HepG2 (cell line): ENCODE measurements around the gene NPBWR2. TPM values are rescaled to one million over a fixed set of nuclear protein-coding genes. Genes with fewer than 3 reads are reported as not detected.

ENCODE experiments used
- ETV5 ChIP-seq: IDR thresholded peaks from 2 replicates; pipeline ENCODE4 v1.6.1; 2018; ENCODE audit warnings: missing biosample characterization, missing genetic modification reagents, inconsistent platforms, borderline replicate concordance
- HNF1A ChIP-seq, 2 experiments: sonication (generic) in 1 of 2; formaldehyde crosslinking in 1 of 2; IDR thresholded peaks; 2 replicates each; pipeline versions ENCODE4 v1.4.0 to v1.6.1; 2016 to 2020; ENCODE audit warnings: borderline replicate concordance in 1 of 2, low read depth in 1 of 2, mild to moderate bottlenecking in 1 of 2, missing genetic modification reagents in 1 of 2
- MIER3 ChIP-seq: IDR thresholded peaks from 2 replicates; pipeline ENCODE4 v1.6.1; 2016; ENCODE audit warnings: missing compliant biosample characterization, borderline replicate concordance
- NCOA5 ChIP-seq: sonication (generic); formaldehyde crosslinking; IDR thresholded peaks from 2 replicates; pipeline ENCODE4 v1.4.0; 2020; ENCODE audit warnings: missing genetic modification reagents
- NFE2L2 ChIP-seq: fragments of 150-350 bp; IDR thresholded peaks from 2 replicates; pipeline ENCODE4 v1.6.1; 2014; ENCODE audit warnings: low read length
- PAXIP1 ChIP-seq: sonication (generic); formaldehyde crosslinking; conservative IDR thresholded peaks from 2 replicates; pipeline ENCODE4 v1.4.0; 2020; ENCODE audit warnings: mild to moderate bottlenecking, missing genetic modification reagents, moderate library complexity
- PRDM15 ChIP-seq: sonication (generic); formaldehyde crosslinking; IDR thresholded peaks from 2 replicates; pipeline ENCODE4 v1.4.0; 2020; ENCODE audit warnings: missing genetic modification reagents
- RFXAP ChIP-seq: sonication (generic); formaldehyde crosslinking; IDR thresholded peaks from 2 replicates; pipeline ENCODE4 v1.4.0; 2020; ENCODE audit warnings: missing genetic modification reagents, borderline replicate concordance
- ZBTB21 ChIP-seq: sonication (generic); formaldehyde crosslinking; IDR thresholded peaks from 2 replicates; pipeline ENCODE4 v1.4.0; 2020; ENCODE audit warnings: missing genetic modification reagents
- ZC3H13 ChIP-seq: sonication (generic); formaldehyde crosslinking; IDR thresholded peaks from 2 replicates; pipeline ENCODE4 v1.8.1; 2023; ENCODE audit warnings: mild to moderate bottlenecking, missing genetic modification reagents, moderate library complexity
- ZFP36 ChIP-seq: fragments of 150-350 bp; IDR thresholded peaks from 2 replicates; pipeline ENCODE4 v1.6.1; 2018; ENCODE audit warnings: borderline replicate concordance, low read length, low read depth; ENCODE audit not compliant: partially characterized antibody
- ZMYM3 ChIP-seq: sonication (generic); formaldehyde crosslinking; IDR thresholded peaks from 2 replicates; pipeline ENCODE4 v1.5.1; 2020; ENCODE audit warnings: mild to moderate bottlenecking, missing genetic modification reagents
- ZNF3 ChIP-seq: IDR thresholded peaks from 2 replicates; pipeline ENCODE4 v1.7.0; 2017; ENCODE audit warnings: inconsistent platforms
- ZNF44 ChIP-seq: sonication (generic); formaldehyde crosslinking; IDR thresholded peaks from 2 replicates; pipeline ENCODE4 v1.5.1; 2020; ENCODE audit warnings: mild to moderate bottlenecking, missing genetic modification reagents
- ZNF557 ChIP-seq: sonication (generic); formaldehyde crosslinking; IDR thresholded peaks from 2 replicates; pipeline ENCODE4 v1.4.0; 2020; ENCODE audit warnings: missing genetic modification reagents
- ZNF567 ChIP-seq: sonication (generic); formaldehyde crosslinking; IDR thresholded peaks from 2 replicates; pipeline ENCODE4 v1.8.1; 2023; ENCODE audit warnings: mild to moderate bottlenecking, missing genetic modification reagents, borderline replicate concordance
- ZNF746 ChIP-seq: sonication (generic); formaldehyde crosslinking; IDR thresholded peaks from 2 replicates; pipeline ENCODE4 v1.8.0; 2022; ENCODE audit warnings: mild to moderate bottlenecking, missing genetic modification reagents
- ZNF788 ChIP-seq: sonication (generic); formaldehyde crosslinking; IDR thresholded peaks from 2 replicates; pipeline ENCODE4 v1.5.0; 2020; ENCODE audit warnings: mild to moderate bottlenecking, missing genetic modification reagents, borderline replicate concordance
- polyA plus RNA-seq, 8 experiments: library from polyadenylated mRNA; depleted of rRNA in 3 of 8; stranded (reverse) in 7 of 8; unstranded in 1 of 8; fragments of >200 nt; fragmentation: Illumina TruSeq in 4 of 8; extraction: Trizol in 4 of 8; gene quantifications; 2 replicates each; pipeline versions ENCODE4 v1.2.1 to v1.2.3, GENCODE V29; 2011 to 2016; ENCODE audit warnings: low read depth in 4 of 8, missing spikeins in 1 of 8, mixed read lengths in 1 of 8; ENCODE audit not compliant: insufficient read depth in 1 of 8
- total RNA-seq, 5 experiments: library from RNA; depleted of rRNA; stranded (reverse); fragments of >200 nt; fragmentation: Illumina TruSeq; extraction: Trizol; gene quantifications; 2 replicates each; pipeline ENCODE4 v1.2.3, GENCODE V29; 2016; ENCODE audit warnings: low read depth in 1 of 5

NPBWR2 gene
- total and polyA plus RNA-seq, 2 of the 13 experiments (the other 11 are each of a cell fraction or from before 2014, with no cell fraction given) = not detected

- TF ChIP-seq PRDM15 (no peak), NFE2L2 (no peak), ZNF44 (no peak), ZC3H13 (CRISPR knock-in tag) (no peak), ZMYM3 (no peak), ZFP36 (no peak), ETV5 (CRISPR knock-in tag) (peak; percentile 81; the same call in 1 of the 2 replicates), ZNF788 (no peak), ZBTB21 (CRISPR knock-in tag) (peak; percentile 91), ZNF3 (no peak), PAXIP1 (CRISPR knock-in tag) (peak; percentile 48; the same call in 1 of the 2 replicates), ZNF557 (CRISPR knock-in tag) (no peak), HNF1A (IDR thresholded peaks at IDR 0.05; ENCODE audit: low read depth) (peak; percentile 16; the same call in 1 of the 2 replicates), HNF1A (CRISPR knock-in tag; IDR thresholded peaks at IDR 0.05; ENCODE audit: borderline replicate concordance) (no peak), NCOA5 (CRISPR knock-in tag) (no peak), ZNF746 (no peak), ZNF567 (CRISPR knock-in tag) (no peak), MIER3 (CRISPR knock-in tag) (no peak), RFXAP (CRISPR knock-in tag) (no peak)
Measured at GRCh38 chr20:64151633-64152530, 44.5 kb upstream of the NPBWR2 start (continued).
